Neural progenitor cell (in vitro differentiated cells): ENCODE measurements around the gene EPN2.

Experiments
- EZH2 ChIP-seq: fragments of 200-600 bp; sonication (generic); IDR thresholded peaks from 2 replicates; pipeline ENCODE4 v1.6.1; 2017; ENCODE audit warnings: antibody characterized with exemption, mild to moderate bottlenecking, moderate library complexity
- TF ChIP-seq, protein P1 (sequence below): fragments of 200-600 bp; sonication (generic); IDR thresholded peaks from 2 replicates; pipeline ENCODE4 v1.5.1; 2017; ENCODE audit warnings: antibody characterized with exemption, mild to moderate bottlenecking

DNA sequence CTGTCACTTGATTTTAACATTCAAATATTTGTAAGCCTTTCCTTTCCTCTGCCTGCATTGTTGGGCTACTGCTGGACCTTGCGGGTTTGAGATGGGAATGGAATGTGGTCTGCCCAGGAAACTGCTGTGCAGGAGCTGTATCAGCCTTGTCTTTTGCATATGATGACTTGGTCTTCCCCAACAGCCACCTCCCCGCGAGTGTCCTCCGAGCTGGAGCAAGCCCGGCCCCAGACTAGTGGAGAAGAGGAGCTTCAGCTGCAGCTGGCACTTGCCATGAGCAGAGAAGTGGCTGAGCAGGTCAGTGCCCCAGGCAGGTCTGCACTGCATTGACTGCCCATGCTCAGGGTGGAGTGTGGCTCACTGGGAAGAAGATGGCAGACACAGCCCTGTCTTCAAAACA lies 72.5 kb downstream of the EPN2 start:
- TF ChIP-seq, protein P1, sequence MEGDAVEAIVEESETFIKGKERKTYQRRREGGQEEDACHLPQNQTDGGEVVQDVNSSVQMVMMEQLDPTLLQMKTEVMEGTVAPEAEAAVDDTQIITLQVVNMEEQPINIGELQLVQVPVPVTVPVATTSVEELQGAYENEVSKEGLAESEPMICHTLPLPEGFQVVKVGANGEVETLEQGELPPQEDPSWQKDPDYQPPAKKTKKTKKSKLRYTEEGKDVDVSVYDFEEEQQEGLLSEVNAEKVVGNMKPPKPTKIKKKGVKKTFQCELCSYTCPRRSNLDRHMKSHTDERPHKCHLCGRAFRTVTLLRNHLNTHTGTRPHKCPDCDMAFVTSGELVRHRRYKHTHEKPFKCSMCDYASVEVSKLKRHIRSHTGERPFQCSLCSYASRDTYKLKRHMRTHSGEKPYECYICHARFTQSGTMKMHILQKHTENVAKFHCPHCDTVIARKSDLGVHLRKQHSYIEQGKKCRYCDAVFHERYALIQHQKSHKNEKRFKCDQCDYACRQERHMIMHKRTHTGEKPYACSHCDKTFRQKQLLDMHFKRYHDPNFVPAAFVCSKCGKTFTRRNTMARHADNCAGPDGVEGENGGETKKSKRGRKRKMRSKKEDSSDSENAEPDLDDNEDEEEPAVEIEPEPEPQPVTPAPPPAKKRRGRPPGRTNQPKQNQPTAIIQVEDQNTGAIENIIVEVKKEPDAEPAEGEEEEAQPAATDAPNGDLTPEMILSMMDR, result no peak
- no peak for TF ChIP-seq EZH2
